MCF 10A (cell line): ENCODE data around the gene ORC1. TPM values are rescaled to one million over a fixed set of nuclear protein-coding genes. Genes with fewer than 3 reads are reported as not detected.

Source experiments
- BruUV-seq: library from RNA; stranded (reverse); fragments of 400-500 nt; replicated peaks from 2 replicates; lab custom pipeline; 2021; lab: Mats Ljungman, UMichigan
- CTCF ChIA-PET: fragments of 300-600 bp; sonication (Branson Sonifier 250); formaldehyde crosslinking; extraction: SDS; loops from one replicate; lab custom pipeline; 2021; ENCODE audit warnings: antibody characterized with exemption, inconsistent platforms; lab: Yijun Ruan, JAX
- POLR2A ChIA-PET: fragments of 300-600, 350-650 bp; sonication (Branson Sonifier 250); formaldehyde crosslinking; extraction: SDS; loops from one replicate; lab custom pipeline; 2020; ENCODE audit warnings: antibody characterized with exemption, inconsistent platforms; lab: Yijun Ruan, JAX
- DNase-seq: peaks from one replicate; pipeline ENCODE4 v3.0.0-alpha.2; 2018; ENCODE audit not compliant: unreplicated experiment
- H3K27ac Mint-ChIP-seq: one replicate; pipeline ENCODE4 v1.8.0; 2022; ENCODE audit warnings: mild to moderate bottlenecking, low read depth, mixed read lengths; ENCODE audit not compliant: unreplicated experiment
- H3K27me3 Mint-ChIP-seq: one replicate; pipeline ENCODE4 v1.8.0; 2022; ENCODE audit warnings: mixed read lengths; ENCODE audit not compliant: insufficient read depth, unreplicated experiment
- H3K36me3 Mint-ChIP-seq: one replicate; pipeline ENCODE4 v1.8.0; 2022; ENCODE audit warnings: mild to moderate bottlenecking, moderate library complexity, mixed read lengths; ENCODE audit not compliant: insufficient read depth, unreplicated experiment
- H3K4me1 Mint-ChIP-seq: one replicate; pipeline ENCODE4 v1.8.0; 2022; ENCODE audit warnings: mixed read lengths; ENCODE audit not compliant: insufficient read depth, unreplicated experiment
- H3K4me3 Mint-ChIP-seq: one replicate; pipeline ENCODE4 v1.8.0; 2022; ENCODE audit warnings: mild to moderate bottlenecking, moderate library complexity, mixed read lengths; ENCODE audit not compliant: unreplicated experiment
- H3K9me3 Mint-ChIP-seq: one replicate; pipeline ENCODE4 v1.8.0; 2022; ENCODE audit warnings: mixed read lengths; ENCODE audit not compliant: unreplicated experiment
- intact Hi-C: fragments of 100-400 bp; cut with micrococcal nuclease; formaldehyde crosslinking; loops from 2 replicates; pipeline ENCODE4 v1.14.1; 2022
- total RNA-seq: library from RNA; stranded (reverse); gene quantifications from 2 replicates; pipeline ENCODE4 v1.2.3, GENCODE V29; 2022
- TF ChIP-seq, protein P1 (sequence below): fragments of 200-600 bp; IDR thresholded peaks from one replicate; pipeline ENCODE4 v1.8.0; 2022; ENCODE audit warnings: antibody characterized with exemption, mild to moderate bottlenecking; ENCODE audit not compliant: unreplicated experiment

Gene ORC1
- total RNA-seq, 1 experiment from 2014 or later, result 2.7 TPM

DNA sequence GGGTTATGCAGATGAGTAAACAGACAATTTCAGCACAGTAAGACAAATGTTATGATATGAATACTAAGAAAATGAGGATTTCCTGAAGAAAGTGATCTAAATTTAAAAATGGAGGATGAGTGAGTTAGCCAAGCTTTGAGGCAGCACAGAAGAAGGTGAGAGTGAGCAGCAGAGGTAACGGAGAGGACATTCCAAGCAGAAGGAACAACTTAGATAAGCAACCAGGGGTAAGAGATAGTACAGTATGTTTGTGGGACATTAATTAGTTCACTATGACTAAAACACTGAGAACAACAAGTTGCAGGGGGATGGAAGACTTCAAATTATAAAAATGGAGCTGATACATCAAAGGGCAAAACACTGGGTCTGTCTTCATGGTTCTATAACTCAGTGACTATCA, 22.9 kb upstream of the ORC1 start:
- no peak overlapping the region for H3K4me3 Mint-ChIP-seq
- BruUV-seq, result no TSS peak
- peaks cover 94% of the 10 kb centered on the region for H3K36me3 Mint-ChIP-seq
- no peaks in the 10 kb centered on the region for H3K27me3 Mint-ChIP-seq
- H3K4me1 Mint-ChIP-seq, result peaks cover 5% of the 10 kb centered on the region
- peak overlapping the region; percentile 28 for H3K27ac Mint-ChIP-seq
- CTCF ChIA-PET, result interaction anchor here (1.1 to 1.3 kb wide), 2 partner anchors 12 to 260 kb away, joined by 3 read pairs; no protein-coding TSS in a partner anchor
- TF ChIP-seq, protein P1, sequence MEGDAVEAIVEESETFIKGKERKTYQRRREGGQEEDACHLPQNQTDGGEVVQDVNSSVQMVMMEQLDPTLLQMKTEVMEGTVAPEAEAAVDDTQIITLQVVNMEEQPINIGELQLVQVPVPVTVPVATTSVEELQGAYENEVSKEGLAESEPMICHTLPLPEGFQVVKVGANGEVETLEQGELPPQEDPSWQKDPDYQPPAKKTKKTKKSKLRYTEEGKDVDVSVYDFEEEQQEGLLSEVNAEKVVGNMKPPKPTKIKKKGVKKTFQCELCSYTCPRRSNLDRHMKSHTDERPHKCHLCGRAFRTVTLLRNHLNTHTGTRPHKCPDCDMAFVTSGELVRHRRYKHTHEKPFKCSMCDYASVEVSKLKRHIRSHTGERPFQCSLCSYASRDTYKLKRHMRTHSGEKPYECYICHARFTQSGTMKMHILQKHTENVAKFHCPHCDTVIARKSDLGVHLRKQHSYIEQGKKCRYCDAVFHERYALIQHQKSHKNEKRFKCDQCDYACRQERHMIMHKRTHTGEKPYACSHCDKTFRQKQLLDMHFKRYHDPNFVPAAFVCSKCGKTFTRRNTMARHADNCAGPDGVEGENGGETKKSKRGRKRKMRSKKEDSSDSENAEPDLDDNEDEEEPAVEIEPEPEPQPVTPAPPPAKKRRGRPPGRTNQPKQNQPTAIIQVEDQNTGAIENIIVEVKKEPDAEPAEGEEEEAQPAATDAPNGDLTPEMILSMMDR, result no peak
- POLR2A ChIA-PET, result interaction anchor here (1.3 to 1.8 kb wide), 3 partner anchors 9 to 22 kb away, joined by 3 to 8 read pairs (median 3); partner anchors contain the start of genes ORC1 and PRPF38A
- no peaks in the 10 kb centered on the region for H3K9me3 Mint-ChIP-seq
- DNase-seq, result no peak
- intact Hi-C loops, result no loop called here

DNA sequence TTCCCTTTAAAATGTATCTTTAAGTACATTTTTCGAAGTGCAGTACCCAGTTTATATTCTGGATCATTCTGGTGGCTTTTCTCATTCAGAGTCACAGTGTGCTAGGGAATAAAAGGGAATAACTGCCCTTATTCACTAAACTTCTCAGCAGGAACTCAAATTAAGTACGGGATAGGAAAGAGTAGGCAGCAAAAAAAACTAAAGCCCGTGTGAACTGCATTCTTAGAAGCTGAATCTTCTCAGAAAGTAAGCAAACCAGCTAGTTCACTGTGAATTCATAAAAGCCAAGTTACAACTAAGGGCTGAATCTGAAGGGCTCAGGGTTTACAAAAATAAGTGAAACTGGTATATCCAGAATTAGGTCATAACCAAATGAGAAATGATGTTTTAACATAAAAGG, 22.1 kb upstream of the ORC1 start:
- peaks cover 94% of the 10 kb centered on the region for H3K36me3 Mint-ChIP-seq
- no peak for DNase-seq
- H3K9me3 Mint-ChIP-seq, result no peaks in the 10 kb centered on the region
- TF ChIP-seq, protein P1, result no peak
- no TSS peak for BruUV-seq
- H3K27ac Mint-ChIP-seq, result no peak overlapping the region
- CTCF ChIA-PET, result interaction anchor here (1.1 to 1.3 kb wide), 2 partner anchors 13 to 261 kb away, joined by 3 read pairs; no protein-coding TSS in a partner anchor
- H3K4me3 Mint-ChIP-seq, result no peak overlapping the region
- POLR2A ChIA-PET, result interaction anchor here (1.3 to 1.8 kb wide), 3 partner anchors 8 to 22 kb away, joined by 3 to 8 read pairs (median 3); partner anchors contain the start of genes ORC1 and PRPF38A
- no peaks in the 10 kb centered on the region for H3K27me3 Mint-ChIP-seq
- H3K4me1 Mint-ChIP-seq, result peaks cover 5% of the 10 kb centered on the region
- intact Hi-C loops, result no loop called here

DNA sequence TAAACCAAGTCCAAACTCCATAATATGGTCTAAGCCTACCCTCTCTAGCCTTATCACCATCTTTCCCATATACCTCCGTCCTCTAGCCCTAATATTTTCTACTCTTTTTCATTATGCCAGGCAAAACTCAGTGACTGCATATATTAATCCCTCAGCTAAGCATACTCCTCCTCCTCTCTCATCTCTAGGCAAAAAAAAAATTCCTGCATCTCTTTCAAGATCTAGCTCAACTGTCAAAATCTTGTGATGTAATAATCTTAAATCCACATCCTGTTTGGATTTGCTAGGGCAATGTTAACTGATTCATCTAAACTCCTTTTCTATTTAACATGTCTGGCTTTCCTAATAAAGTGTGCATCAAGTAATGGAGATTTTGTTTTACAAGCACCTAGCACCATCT, 20.6 kb upstream of the ORC1 start:
- H3K27me3 Mint-ChIP-seq, result no peaks in the 10 kb centered on the region
- peaks cover 5% of the 10 kb centered on the region for H3K4me1 Mint-ChIP-seq
- peaks cover 85% of the 10 kb centered on the region for H3K36me3 Mint-ChIP-seq
- H3K27ac Mint-ChIP-seq, result peak overlapping the region; percentile 13
- DNase-seq, result no peak
- no peak overlapping the region for H3K4me3 Mint-ChIP-seq
- CTCF ChIA-PET, result interaction anchor here (0.6 to 0.7 kb wide), 2 partner anchors 93 to 855 kb away, joined by 4 read pairs; no protein-coding TSS in a partner anchor
- no TSS peak for BruUV-seq
- no peaks in the 10 kb centered on the region for H3K9me3 Mint-ChIP-seq
- POLR2A ChIA-PET, result interaction anchor here (1.9 kb wide), 2 partner anchors 20 kb away, joined by 5 to 13 read pairs; partner anchors contain the start of genes ORC1 and PRPF38A
- intact Hi-C loops, result no loop called here
- TF ChIP-seq, protein P1, result no peak

DNA sequence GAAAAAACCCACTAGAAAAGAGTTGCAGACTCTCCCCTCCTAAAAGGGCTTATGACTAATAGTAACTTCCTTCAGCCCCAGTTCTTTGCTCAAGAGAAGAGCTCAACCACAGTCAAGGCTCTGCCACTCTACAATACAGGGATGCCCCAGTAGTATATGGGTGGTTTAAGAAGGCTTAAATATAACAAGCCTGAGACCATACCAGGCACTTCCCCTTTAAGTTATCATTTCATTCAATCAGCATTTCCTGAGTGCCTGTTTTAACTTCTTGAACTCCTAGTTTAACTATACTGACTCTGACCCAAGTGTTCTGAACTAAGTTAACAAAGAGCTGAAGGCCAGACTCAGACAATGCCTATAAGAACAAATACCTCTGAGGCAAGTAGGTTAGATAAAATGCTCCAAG, 20.0 kb upstream of the ORC1 start:
- Mint-ChIP-seq H3K4me3 (no peak overlapping the region), H3K9me3 (no peaks in the 10 kb centered on the region), H3K27ac (peak overlapping the region; percentile 13), H3K36me3 (peaks cover 85% of the 10 kb centered on the region), H3K4me1 (peaks cover 5% of the 10 kb centered on the region), H3K27me3 (no peaks in the 10 kb centered on the region)
- CTCF ChIA-PET, result interaction anchor here (0.6 to 0.7 kb wide), 2 partner anchors 19 to 92 kb away, joined by 3 to 4 read pairs; no protein-coding TSS in a partner anchor
- POLR2A ChIA-PET, result interaction anchor here (1.9 kb wide), 2 partner anchors 19 to 21 kb away, joined by 5 to 13 read pairs; partner anchors contain the start of genes ORC1 and PRPF38A
- TF ChIP-seq, protein P1, result no peak
- intact Hi-C loops, result no loop called here
- BruUV-seq, result no TSS peak
- DNase-seq, result no peak
